H1 (cell line): ENCODE measurements around the gene LY6G6C. TPM values are rescaled to one million over a fixed set of nuclear protein-coding genes. Genes with fewer than 3 reads are reported as not detected.

Experiments
- CTCF ChIA-PET: fragments of 300-600 bp; sonication (Branson Sonifier 250); formaldehyde crosslinking; loops from one replicate; lab custom pipeline; 2021; ENCODE audit not compliant: partially characterized antibody; lab: Charles Lee
- POLR2A ChIA-PET: fragments of 300-600 bp; sonication (Branson Sonifier 250); formaldehyde crosslinking; loops from one replicate; lab custom pipeline; 2021; ENCODE audit warnings: inconsistent platforms; ENCODE audit not compliant: partially characterized antibody; lab: Charles Lee
- DNase-seq, 2 experiments: peaks; one replicate each; pipeline versions ENCODE4 v3.0.0 to v3.0.0-alpha.2; 2010 to 2022; ENCODE audit warnings: low spot score in 2 of 2, low read depth in 1 of 2, mixed read lengths in 1 of 2
- FAIRE-seq: peaks from 2 replicates; lab custom pipeline; 2011; peaks lifted over from hg19 to GRCh38; lab: Jason Lieb, UNC
- H2AFZ ChIP-seq: 2 replicates; pipeline ENCODE4 v1.8.1; 2012; ENCODE audit warnings: low read length, inconsistent platforms
- H2AK5ac ChIP-seq: 2 replicates; pipeline ENCODE4 v1.6.1; 2013; ENCODE audit warnings: low read depth, low read length
- H2BK120ac ChIP-seq: replicated peaks from 2 replicates; pipeline ENCODE3; 2013; ENCODE audit warnings: low read depth, low read length, inconsistent platforms
- H2BK12ac ChIP-seq: 2 replicates; pipeline ENCODE4 v1.6.1; 2013; ENCODE audit warnings: low read depth, low read length
- H2BK15ac ChIP-seq: 2 replicates; pipeline ENCODE4 v1.6.1; 2013; ENCODE audit warnings: low read length
- H2BK20ac ChIP-seq: 2 replicates; pipeline ENCODE4 v1.6.1; 2013; ENCODE audit warnings: low read length
- H2BK5ac ChIP-seq: 2 replicates; pipeline ENCODE4 v1.6.1; 2013; ENCODE audit warnings: low read depth, low read length
- H3K14ac ChIP-seq: 2 replicates; pipeline ENCODE4 v1.6.1; 2013; ENCODE audit warnings: inconsistent platforms; ENCODE audit not compliant: insufficient read length
- H3K18ac ChIP-seq: 2 replicates; pipeline ENCODE4 v1.6.1; 2013; ENCODE audit warnings: low read length; ENCODE audit errors: extremely low read depth
- H3K23ac ChIP-seq: 2 replicates; pipeline ENCODE4 v1.6.1; 2013; ENCODE audit warnings: inconsistent platforms; ENCODE audit not compliant: insufficient read length
- H3K23me2 ChIP-seq: 2 replicates; pipeline ENCODE4 v1.6.1; 2013; ENCODE audit warnings: low read depth, low read length
- H3K27ac ChIP-seq: 2 replicates; pipeline ENCODE4 v1.6.1; 2011; ENCODE audit warnings: low read depth, low read length, inconsistent platforms
- H3K27me3 ChIP-seq, 4 experiments: replicated peaks in 1 of 4; 1 replicate in 1 of 4; 2 replicates in 3 of 4; pipeline versions ENCODE4 v1.6.1 to v1.8.1; 2011 to 2013; ENCODE audit warnings: low read length in 3 of 4, mild to moderate bottlenecking in 3 of 4, inconsistent platforms in 2 of 4, mixed read lengths in 2 of 4, moderate library complexity in 1 of 4; ENCODE audit not compliant: control insufficient read depth in 3 of 4, insufficient read depth in 3 of 4; ENCODE audit errors: extremely low read depth in 1 of 4
- H3K36me3 ChIP-seq, 4 experiments: 2 replicates each; pipeline versions ENCODE4 v1.6.1 to v1.8.1; 2011 to 2013; ENCODE audit warnings: mild to moderate bottlenecking in 4 of 4, low read length in 3 of 4, moderate library complexity in 2 of 4, control low read depth in 1 of 4, inconsistent platforms in 1 of 4; ENCODE audit not compliant: insufficient read depth in 4 of 4, control insufficient read depth in 2 of 4
- H3K4ac ChIP-seq: replicated peaks from 2 replicates; pipeline ENCODE3; 2013; ENCODE audit warnings: low read length, low read depth, mixed read lengths, inconsistent platforms; ENCODE audit not compliant: insufficient read length
- H3K4me1 ChIP-seq, 4 experiments: replicated peaks in 1 of 4; 1 replicate in 1 of 4; 2 replicates in 3 of 4; pipeline versions ENCODE4 v1.6.1 to v1.8.1; 2011 to 2013; ENCODE audit warnings: low read length in 3 of 4, inconsistent platforms in 2 of 4, mixed read lengths in 1 of 4; ENCODE audit not compliant: insufficient read depth in 4 of 4, control insufficient read depth in 3 of 4
- H3K4me2 ChIP-seq, 2 experiments: 2 replicates each; pipeline versions ENCODE4 v1.6.1 to v1.8.1; 2011 to 2013; ENCODE audit warnings: low read depth in 2 of 2, low read length in 2 of 2, control low read depth in 1 of 2, inconsistent platforms in 1 of 2, mild to moderate bottlenecking in 1 of 2; ENCODE audit not compliant: insufficient read depth in 1 of 2
- H3K4me3 ChIP-seq, 4 experiments: fragments of 200-600, 300-600 bp in 1 of 4; sonication (generic), shearing (Covaris generic), sonication (Bioruptor Twin) in 1 of 4; 2 replicates each; pipeline versions ENCODE4 v1.5.1 to v1.8.1; 2011 to 2016; ENCODE audit warnings: low read length in 4 of 4, low read depth in 3 of 4, control low read depth in 2 of 4, inconsistent platforms in 2 of 4, mild to moderate bottlenecking in 2 of 4, mixed read lengths in 1 of 4, moderate library complexity in 1 of 4; ENCODE audit not compliant: insufficient read depth in 2 of 4; ENCODE audit errors: extremely low read depth in 1 of 4
- H3K56ac ChIP-seq: replicated peaks from 2 replicates; pipeline ENCODE3; 2013; ENCODE audit warnings: low read depth, mild to moderate bottlenecking, mixed read lengths, low read length, inconsistent platforms; ENCODE audit not compliant: insufficient read length
- H3K79me1 ChIP-seq: 2 replicates; pipeline ENCODE4 v1.6.1; 2013; ENCODE audit warnings: low read depth, low read length, control low read depth
- H3K79me2 ChIP-seq, 2 experiments: 2 replicates each; pipeline versions ENCODE4 v1.6.1 to v1.8.1; 2012 to 2013; ENCODE audit warnings: low read length in 2 of 2, mild to moderate bottlenecking in 2 of 2, inconsistent platforms in 1 of 2; ENCODE audit not compliant: insufficient read depth in 2 of 2, control insufficient read depth in 1 of 2
- H3K9ac ChIP-seq, 4 experiments: replicated peaks in 1 of 4; 1 replicate in 1 of 4; 2 replicates in 3 of 4; pipeline versions ENCODE4 v1.6.1 to v1.8.1; 2011 to 2013; ENCODE audit warnings: low read depth in 3 of 4, low read length in 3 of 4, control low read depth in 2 of 4, mild to moderate bottlenecking in 2 of 4, moderate library complexity in 2 of 4, inconsistent platforms in 1 of 4; ENCODE audit errors: extremely low read depth in 1 of 4
- H3K9me3 ChIP-seq, 2 experiments: 2 replicates each; pipeline versions ENCODE4 v1.6.1 to v1.8.1; 2012 to 2013; ENCODE audit warnings: mild to moderate bottlenecking in 2 of 2, moderate library complexity in 2 of 2, control low read depth in 1 of 2, inconsistent platforms in 1 of 2, low read depth in 1 of 2, low read length in 1 of 2, mixed read lengths in 1 of 2; ENCODE audit not compliant: insufficient read depth in 2 of 2
- H4K20me1 ChIP-seq, 2 experiments: replicated peaks in 1 of 2; 2 replicates each; pipeline versions ENCODE3 to v1.8.1; 2011 to 2013; ENCODE audit warnings: inconsistent platforms in 2 of 2, low read length in 2 of 2, mild to moderate bottlenecking in 1 of 2; ENCODE audit not compliant: insufficient read depth in 2 of 2, control insufficient read depth in 1 of 2
- H4K5ac ChIP-seq: 2 replicates; pipeline ENCODE4 v1.6.1; 2013; ENCODE audit warnings: low read length, low read depth, mixed read lengths, inconsistent platforms; ENCODE audit not compliant: insufficient read length
- H4K8ac ChIP-seq: 2 replicates; pipeline ENCODE4 v1.8.0; 2013; ENCODE audit warnings: mild to moderate bottlenecking, moderate library complexity, low read length, inconsistent platforms; ENCODE audit not compliant: insufficient read depth; ENCODE audit errors: extremely low read depth
- H4K91ac ChIP-seq: replicated peaks from 2 replicates; pipeline ENCODE3; 2013; ENCODE audit warnings: low read length, mixed read lengths, inconsistent platforms; ENCODE audit not compliant: insufficient read length
- ATF3 ChIP-seq: IDR thresholded peaks from 2 replicates; pipeline ENCODE4 v1.6.1; 2011; ENCODE audit warnings: low read depth, mild to moderate bottlenecking, low read length; ENCODE audit not compliant: insufficient read depth
- CBX5 ChIP-seq: fragments of 300-800, 300-1000 bp; sonication (generic); IDR thresholded peaks from 2 replicates; pipeline ENCODE4 v1.7.1; 2016; ENCODE audit warnings: antibody characterized with exemption, low read length, low read depth
- CREB1 ChIP-seq: IDR thresholded peaks from 2 replicates; pipeline ENCODE4 v1.6.1; 2012; ENCODE audit warnings: inconsistent platforms
- CTCF ChIP-seq, 3 experiments: IDR thresholded peaks; 1 replicate in 2 of 3; 2 replicates in 1 of 3; pipeline versions ENCODE4 v1.5.1 to v1.6.1; 2011; ENCODE audit warnings: low read length in 3 of 3, mild to moderate bottlenecking in 3 of 3, inconsistent platforms in 2 of 3, low read depth in 1 of 3, moderate library complexity in 1 of 3; ENCODE audit not compliant: insufficient read depth in 1 of 3; ENCODE audit errors: control extremely low read depth in 1 of 3
- EGR1 ChIP-seq: IDR thresholded peaks from 2 replicates; pipeline ENCODE4 v1.6.1; 2011; ENCODE audit warnings: low read depth, low read length, borderline replicate concordance
- RFX5 ChIP-seq: IDR thresholded peaks from 2 replicates; pipeline ENCODE4 v1.6.1; 2011; ENCODE audit warnings: low read depth, low read length, improper control_type of control experiment, borderline replicate concordance
- RXRA ChIP-seq: IDR thresholded peaks from 2 replicates; pipeline ENCODE4 v1.6.1; 2011; ENCODE audit warnings: low read depth, mild to moderate bottlenecking, low read length, moderate library complexity; ENCODE audit not compliant: insufficient read depth
- SIX5 ChIP-seq: IDR thresholded peaks from 2 replicates; pipeline ENCODE4 v1.6.1; 2011; ENCODE audit warnings: mild to moderate bottlenecking, low read depth, low read length
- TCF12 ChIP-seq: IDR thresholded peaks from 2 replicates; pipeline ENCODE4 v1.6.1; 2011; ENCODE audit warnings: low read depth, mild to moderate bottlenecking, low read length
- WGBS, 2 experiments: shearing (Covaris generic) in 1 of 2; methylation state at CpG; one replicate each; pipeline versions ENCODE4 v1.1.6 to v1.1.7; 2013 to 2015; ENCODE audit warnings: low lambda C conversion rate in 2 of 2, mixed read lengths in 2 of 2, inconsistent platforms in 1 of 2, low coverage in 1 of 2, missing lambda C conversion rate in 1 of 2; ENCODE audit not compliant: insufficient replicate concordance in 2 of 2, insufficient coverage in 1 of 2, insufficient read length in 1 of 2; ENCODE audit errors: extremely low coverage in 1 of 2, missing lambda C conversion rate in 1 of 2; 5-methylcytosine and 5-hydroxymethylcytosine counted together
- polyA plus RNA-seq, 7 experiments: library from polyadenylated mRNA; depleted of rRNA in 3 of 7; stranded (reverse) in 5 of 7; unstranded in 2 of 7; fragments of >200 nt in 5 of 7; fragments of 200-250 nt in 2 of 7; gene quantifications; 1 replicate in 5 of 7; 2 replicates in 1 of 7; 4 replicates in 1 of 7; pipeline versions ENCODE4 v1.2.1 to v1.2.3, GENCODE V29; 2011 to 2013; ENCODE audit warnings: missing spikeins in 2 of 7, mixed read lengths in 2 of 7
- total RNA-seq: library from RNA; stranded (reverse); fragmentation: NEBNext Ultra II Directional; extraction: Animal tissue kit (Norgen Biotek cat#: 25700); gene quantifications from 2 replicates; pipeline ENCODE4 v1.2.1, GENCODE V29; 2021

Gene LY6G6C
- total and polyA plus RNA-seq, 2 of the 8 experiments (the other 6 are each of a cell fraction or from before 2014, with no cell fraction given): 0.23 TPM; not detected in 1

GRCh38 chr6:31692353-31692752 lies 29.2 kb downstream of the LY6G6C start:
- no peaks in the 10 kb centered on the region for H3K79me2 ChIP-seq
- no peak overlapping the region for H2AK5ac ChIP-seq
- peaks cover 0 to 1% (median 0%) of the 10 kb centered on the region in 4 experiments; a peak in 2 of 7 replicates for H3K4me1 ChIP-seq
- no peaks in the 10 kb centered on the region for H4K20me1 ChIP-seq
- WGBS, 2 experiments: 85% methylated on average over 4 of the region's 4 CpGs; no CpG with 5 or more reads in 1 of the 2 experiments
- H4K8ac ChIP-seq: no peak overlapping the region
- no peaks in the 10 kb centered on the region for H3K9me3 ChIP-seq
- H3K79me1 ChIP-seq: no peaks in the 10 kb centered on the region
- no peaks in the 10 kb centered on the region for H3K23me2 ChIP-seq
- no peak overlapping the region for H3K56ac ChIP-seq
- peaks cover 7 to 24% (median 17%) of the 10 kb centered on the region in 4 experiments; a peak in 5 of 8 replicates for H3K36me3 ChIP-seq
- no peak overlapping the region for H3K4me2 ChIP-seq
- ChIA-PET POLR2A (interaction anchor here (0.9 to 6.6 kb wide), 9 partner anchors 9 to 205 kb away, joined by 3 to 33 read pairs (median 3); partner anchors contain the start of genes ATP6V1G2, BAG6, EHMT2 and HSPA1B), CTCF (interaction anchor here (0.6 to 5.8 kb wide), 8 partner anchors 11 to 103 kb away, joined by 3 to 26 read pairs (median 3); partner anchors contain the start of genes GPANK1, LY6G5B, LY6G5C and VARS1)
- H3K14ac ChIP-seq: no peak overlapping the region
- H2BK120ac ChIP-seq: no peak overlapping the region
- H3K27me3 ChIP-seq: no peaks in the 10 kb centered on the region
- H3K9ac ChIP-seq: no peak overlapping the region
- H2BK20ac ChIP-seq: no peak overlapping the region
- no peak overlapping the region for H2BK12ac ChIP-seq
- FAIRE-seq (no peak), DNase-seq (no peak)
- H3K27ac ChIP-seq: no peak overlapping the region
- H2AFZ ChIP-seq: no peak overlapping the region
- no peak overlapping the region for H3K23ac ChIP-seq
- no peak overlapping the region for H4K5ac ChIP-seq
- H2BK15ac ChIP-seq: no peak overlapping the region
- H2BK5ac ChIP-seq: no peak overlapping the region
- no peak overlapping the region for H4K91ac ChIP-seq
- TF ChIP-seq CTCF (IDR thresholded peaks at IDR 0.05; ENCODE audit: control extremely low read depth in 1 of 3, insufficient read depth in 1 of 3, low read depth in 1 of 3, low read length in 3 of 3): no peak
- no peak for TF ChIP-seq EGR1
- no peak for TF ChIP-seq ATF3
- TF ChIP-seq SIX5: no peak
- no peak for TF ChIP-seq RXRA
- no peak for TF ChIP-seq TCF12
- no peak for TF ChIP-seq RFX5
- TF ChIP-seq CREB1: no peak
- no peak for TF ChIP-seq CBX5
- H3K4ac ChIP-seq: no peak overlapping the region
- no peak overlapping the region for H3K4me3 ChIP-seq
- H3K18ac ChIP-seq: no peak overlapping the region
